ENCODE measurements around the gene HMX3. TPM values are rescaled to one million over a fixed set of nuclear protein-coding genes. Genes with fewer than 3 reads are reported as not detected.

HMX3 gene
- total and polyA plus RNA-seq, 2 of the 8 experiments (the other 6 are each of a cell fraction or from before 2014, with no cell fraction given): 0.05 TPM; not detected in 1

GRCh38 chr10:123096452-123096851 lies 39.3 kb upstream of the HMX3 start (continued):
- no peak for TF ChIP-seq CHD7 (IDR thresholded peaks at IDR 0.05; ENCODE audit: insufficient replicate concordance, low read length)
- TF ChIP-seq CREB1 (IDR thresholded peaks at IDR 0.05): no peak
- no peak for TF ChIP-seq CTCF (IDR thresholded peaks at IDR 0.05; ENCODE audit: control extremely low read depth in 1 of 3, insufficient read depth in 1 of 3, low read depth in 1 of 3, low read length in 3 of 3)
- TF ChIP-seq SP2 (IDR thresholded peaks at IDR 0.05; ENCODE audit: low read length): no peak
- TF ChIP-seq TAF7 (optimal IDR thresholded peaks at IDR 0.05; ENCODE audit: borderline replicate concordance, low read depth, low read length): no peak
- TF ChIP-seq SP4 (IDR thresholded peaks at IDR 0.05; ENCODE audit: low read length): no peak
- no peak for TF ChIP-seq JUND (IDR thresholded peaks at IDR 0.05; ENCODE audit: low read length)
- TF ChIP-seq, protein P1, sequence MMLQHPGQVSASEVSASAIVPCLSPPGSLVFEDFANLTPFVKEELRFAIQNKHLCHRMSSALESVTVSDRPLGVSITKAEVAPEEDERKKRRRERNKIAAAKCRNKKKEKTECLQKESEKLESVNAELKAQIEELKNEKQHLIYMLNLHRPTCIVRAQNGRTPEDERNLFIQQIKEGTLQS (IDR thresholded peaks at IDR 0.05; ENCODE audit: insufficient read depth, low read depth, low read length): no peak
